Glutamatergic neuron (in vitro differentiated cells): ENCODE data around the gene CD96. TPM values are rescaled to one million over a fixed set of nuclear protein-coding genes. Genes with fewer than 3 reads are reported as not detected.

Experiments
- DNase-seq: peaks from one replicate; pipeline ENCODE4 v3.0.0; 2022
- H3K27ac Mint-ChIP-seq: one replicate; pipeline ENCODE4 v1.8.0; 2020; ENCODE audit warnings: mild to moderate bottlenecking, mixed read lengths, inconsistent platforms; ENCODE audit not compliant: unreplicated experiment
- H3K27me3 Mint-ChIP-seq: one replicate; pipeline ENCODE4 v1.8.0; 2020; ENCODE audit warnings: mild to moderate bottlenecking, moderate library complexity, mixed read lengths, inconsistent platforms; ENCODE audit not compliant: unreplicated experiment
- H3K36me3 Mint-ChIP-seq: one replicate; pipeline ENCODE4 v1.8.0; 2020; ENCODE audit warnings: mild to moderate bottlenecking, mixed read lengths, inconsistent platforms; ENCODE audit not compliant: unreplicated experiment
- H3K4me1 Mint-ChIP-seq: one replicate; pipeline ENCODE4 v1.8.0; 2020; ENCODE audit warnings: mild to moderate bottlenecking, low read depth, mixed read lengths, inconsistent platforms; ENCODE audit not compliant: unreplicated experiment
- H3K4me3 Mint-ChIP-seq: one replicate; pipeline ENCODE4 v1.8.0; 2020; ENCODE audit warnings: mild to moderate bottlenecking, mixed read lengths, inconsistent platforms; ENCODE audit not compliant: unreplicated experiment
- H3K9me3 Mint-ChIP-seq: one replicate; pipeline ENCODE4 v1.8.0; 2020; ENCODE audit warnings: mild to moderate bottlenecking, moderate library complexity, mixed read lengths, inconsistent platforms; ENCODE audit not compliant: unreplicated experiment
- CTCF ChIP-seq: fragments of 200-600 bp; sonication (generic); IDR thresholded peaks from one replicate; pipeline ENCODE4 v1.5.0; 2021; ENCODE audit not compliant: partially characterized antibody, unreplicated experiment
- total RNA-seq: library from RNA; stranded (reverse); fragmentation: NEBNext Ultra II Directional; extraction: Animal tissue kit (Norgen Biotek cat#: 25700); gene quantifications from one replicate; pipeline ENCODE4 v1.2.1, GENCODE V29; 2021; ENCODE audit not compliant: unreplicated experiment

Gene CD96
- total RNA-seq, 1 donor from 2014 or later: not detected

DNA sequence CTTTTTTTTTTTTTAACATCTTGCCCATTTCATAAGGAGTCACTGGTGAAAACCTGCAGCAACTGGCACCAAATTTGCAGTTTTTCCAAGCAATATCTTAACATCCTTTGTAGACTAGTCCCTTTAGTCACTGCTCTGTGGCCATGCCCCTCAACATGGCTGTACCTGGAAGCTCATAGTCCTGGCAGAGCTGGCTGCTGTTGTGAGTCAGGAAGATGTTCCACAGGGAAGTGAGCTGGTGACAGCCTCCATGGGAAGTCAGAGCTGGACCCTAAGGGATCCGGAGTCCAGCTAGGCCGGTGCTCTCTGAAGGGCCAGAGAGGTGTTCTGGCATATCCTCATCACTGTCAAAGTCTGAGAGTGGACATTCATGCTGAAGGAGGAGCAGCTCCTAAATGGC, 152.5 kb downstream of the CD96 start:
- H3K9me3 Mint-ChIP-seq: no peaks in the 10 kb centered on the region
- peaks cover 11% of the 10 kb centered on the region for H3K4me1 Mint-ChIP-seq
- H3K27me3 Mint-ChIP-seq: no peaks in the 10 kb centered on the region
- TF ChIP-seq CTCF: no peak
- no peak for DNase-seq
- H3K27ac Mint-ChIP-seq: no peak overlapping the region
- no peak overlapping the region for H3K4me3 Mint-ChIP-seq
- H3K36me3 Mint-ChIP-seq: no peaks in the 10 kb centered on the region

- Mint-ChIP-seq H3K9me3 (no peaks in the 10 kb centered on the region), H3K36me3 (no peaks in the 10 kb centered on the region), H3K27ac (no peak overlapping the region), H3K27me3 (no peaks in the 10 kb centered on the region), H3K4me1 (peaks cover 11% of the 10 kb centered on the region), H3K4me3 (no peak overlapping the region)
- TF ChIP-seq CTCF: no peak
- DNase-seq: no peak
These were observed 153.7 kb downstream of the CD96 start for GRCh38 chr3:111695636-111696117.

DNA sequence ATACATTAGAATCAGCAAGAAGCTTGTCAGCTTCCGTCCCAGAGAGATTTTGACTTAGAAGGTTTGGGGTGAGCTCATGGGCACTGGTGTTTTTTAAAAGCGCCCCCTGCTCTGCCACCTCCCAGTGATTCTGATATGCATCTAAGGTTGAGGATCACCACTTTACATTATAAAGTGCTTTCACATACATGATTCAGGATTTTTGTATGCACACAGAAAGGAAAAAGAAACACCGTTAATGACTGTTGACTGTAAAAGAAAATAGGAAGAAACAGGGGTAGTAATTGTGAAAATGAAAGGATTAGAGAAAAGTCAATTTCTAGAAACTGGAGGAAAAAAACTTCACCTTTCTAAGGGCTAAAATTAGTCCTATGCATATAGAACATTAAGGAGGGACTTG, 158.1 kb downstream of the CD96 start:
- H3K27me3 Mint-ChIP-seq: no peaks in the 10 kb centered on the region
- H3K9me3 Mint-ChIP-seq: peaks cover 1% of the 10 kb centered on the region
- H3K27ac Mint-ChIP-seq: no peak overlapping the region
- peaks cover 7% of the 10 kb centered on the region for H3K4me1 Mint-ChIP-seq
- no peak for DNase-seq
- TF ChIP-seq CTCF: no peak
- no peak overlapping the region for H3K4me3 Mint-ChIP-seq
- no peaks in the 10 kb centered on the region for H3K36me3 Mint-ChIP-seq

DNA sequence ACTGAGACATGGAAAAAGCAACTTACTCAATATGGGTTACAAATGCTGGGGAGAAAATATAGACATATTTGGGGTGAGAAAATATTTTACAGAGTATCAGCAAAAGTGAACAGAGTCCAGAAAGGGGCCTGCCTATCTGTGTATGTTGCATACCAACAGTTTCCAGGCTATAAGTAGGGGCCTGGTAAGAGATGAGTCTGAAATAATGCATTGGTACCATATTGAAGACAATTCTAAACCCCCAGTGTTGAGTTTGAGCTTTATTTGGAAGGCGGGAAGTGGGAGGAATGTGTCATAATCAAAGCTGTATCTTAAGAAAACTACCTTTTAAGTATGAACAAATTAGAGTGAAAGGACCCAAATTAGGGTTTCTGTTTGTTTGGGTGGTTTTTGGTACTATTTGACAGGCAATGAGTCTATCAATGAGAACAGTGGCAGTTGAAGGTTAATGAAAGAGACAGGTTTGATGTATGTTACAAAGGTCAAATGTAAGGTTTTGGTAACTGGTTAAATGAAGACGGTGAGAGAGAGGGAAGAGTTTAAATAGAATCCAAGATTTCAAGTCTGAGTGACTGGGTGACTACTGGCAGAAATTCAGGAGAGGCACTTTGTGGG, 159.4 kb downstream of the CD96 start:
- H3K27ac Mint-ChIP-seq: no peak overlapping the region
- peaks cover 1% of the 10 kb centered on the region for H3K9me3 Mint-ChIP-seq
- H3K4me1 Mint-ChIP-seq: peaks cover 6% of the 10 kb centered on the region
- H3K27me3 Mint-ChIP-seq: no peaks in the 10 kb centered on the region
- no peaks in the 10 kb centered on the region for H3K36me3 Mint-ChIP-seq
- no peak overlapping the region for H3K4me3 Mint-ChIP-seq
- TF ChIP-seq CTCF: no peak
- no peak for DNase-seq

Other genes with a start within 250 kb of the CD96 start
- not detected for gene ZBED2, start 53.1 kb downstream of the CD96 start, total RNA-seq
- 13.1 TPM for gene PLCXD2, start 132.5 kb downstream of the CD96 start, total RNA-seq